ENCODE measurements around the gene TLN1. TPM values are rescaled to one million over a fixed set of nuclear protein-coding genes. Genes with fewer than 3 reads are reported as not detected.
A peak's percentile ranks its signal among the peaks of the same experiment; 100 is the strongest.

Gene TLN1
- total RNA-seq, 4 donors from 2014 or later, result 142 to 245 (median 184) TPM

- H3K27ac ChIP-seq, result no peak overlapping the region
- H3K4me3 ChIP-seq (replicated peaks in 1 of 3), result no peak overlapping the region
- no peak for TF ChIP-seq POLR2A (IDR thresholded peaks at IDR 0.05)
- no peaks in the 10 kb centered on the region for H3K9me3 ChIP-seq
- no peak for DNase-seq
- intact Hi-C loops (cut with DNase I), result no loop called here
- no peaks in the 10 kb centered on the region for H3K36me3 ChIP-seq
- peaks cover 29% of the 10 kb centered on the region in 2 donors for H3K4me1 ChIP-seq
- H3K27me3 ChIP-seq, result no peaks in the 10 kb centered on the region
- 92 to 95% methylated on average over 2 of the region's 2 CpGs for WGBS, 2 donors
Observed at GRCh38 chr9:35766997-35767396, 35.0 kb upstream of the TLN1 start.

GRCh38 chr9:35763803-35764202 is 31.8 kb upstream of the TLN1 start:
- 95% methylated on average over 1 of the region's 1 CpG for WGBS, 2 donors
- no peak overlapping the region for H3K27ac ChIP-seq
- H3K9me3 ChIP-seq, result no peaks in the 10 kb centered on the region
- TF ChIP-seq POLR2A (IDR thresholded peaks at IDR 0.05), result no peak
- TF ChIP-seq, protein P1, sequence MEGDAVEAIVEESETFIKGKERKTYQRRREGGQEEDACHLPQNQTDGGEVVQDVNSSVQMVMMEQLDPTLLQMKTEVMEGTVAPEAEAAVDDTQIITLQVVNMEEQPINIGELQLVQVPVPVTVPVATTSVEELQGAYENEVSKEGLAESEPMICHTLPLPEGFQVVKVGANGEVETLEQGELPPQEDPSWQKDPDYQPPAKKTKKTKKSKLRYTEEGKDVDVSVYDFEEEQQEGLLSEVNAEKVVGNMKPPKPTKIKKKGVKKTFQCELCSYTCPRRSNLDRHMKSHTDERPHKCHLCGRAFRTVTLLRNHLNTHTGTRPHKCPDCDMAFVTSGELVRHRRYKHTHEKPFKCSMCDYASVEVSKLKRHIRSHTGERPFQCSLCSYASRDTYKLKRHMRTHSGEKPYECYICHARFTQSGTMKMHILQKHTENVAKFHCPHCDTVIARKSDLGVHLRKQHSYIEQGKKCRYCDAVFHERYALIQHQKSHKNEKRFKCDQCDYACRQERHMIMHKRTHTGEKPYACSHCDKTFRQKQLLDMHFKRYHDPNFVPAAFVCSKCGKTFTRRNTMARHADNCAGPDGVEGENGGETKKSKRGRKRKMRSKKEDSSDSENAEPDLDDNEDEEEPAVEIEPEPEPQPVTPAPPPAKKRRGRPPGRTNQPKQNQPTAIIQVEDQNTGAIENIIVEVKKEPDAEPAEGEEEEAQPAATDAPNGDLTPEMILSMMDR (IDR thresholded peaks at IDR 0.05), result no peak
- no peak for DNase-seq
- intact Hi-C loops (cut with DNase I), result no loop called here
- H3K4me3 ChIP-seq (replicated peaks in 1 of 3), result no peak overlapping the region
- H3K36me3 ChIP-seq, result no peaks in the 10 kb centered on the region
- H3K27me3 ChIP-seq, result no peaks in the 10 kb centered on the region
- H3K4me1 ChIP-seq, result peaks cover 23 to 27% of the 10 kb centered on the region in 2 donors

- TF ChIP-seq POLR2A (IDR thresholded peaks at IDR 0.05), result no peak
- TF ChIP-seq, protein P1 (IDR thresholded peaks at IDR 0.05), result no peak
- H3K9me3 ChIP-seq, result no peaks in the 10 kb centered on the region
- no peak for DNase-seq
- 78 to 88% methylated on average over 2 of the region's 2 CpGs for WGBS, 2 donors
- H3K4me3 ChIP-seq (replicated peaks in 1 of 3), result no peak overlapping the region
- H3K36me3 ChIP-seq, result no peaks in the 10 kb centered on the region
- intact Hi-C loops (cut with DNase I), result no loop called here
- no peak overlapping the region for H3K27ac ChIP-seq
- no peaks in the 10 kb centered on the region for H3K27me3 ChIP-seq
- peaks cover 26 to 34% of the 10 kb centered on the region in 2 donors for H3K4me1 ChIP-seq
Observed at GRCh38 chr9:35763181-35763580, 31.2 kb upstream of the TLN1 start.

- peaks cover 42 to 54% of the 10 kb centered on the region in 2 donors for H3K4me1 ChIP-seq
- H3K27ac ChIP-seq, result no peak overlapping the region
- H3K9me3 ChIP-seq, result no peaks in the 10 kb centered on the region
- DNase-seq, result peak; percentile 16 to 25
- no peaks in the 10 kb centered on the region for H3K27me3 ChIP-seq
- H3K36me3 ChIP-seq, result no peaks in the 10 kb centered on the region
- no peak overlapping the region for H3K4me3 ChIP-seq (replicated peaks in 1 of 3)
- TF ChIP-seq, protein P1 (IDR thresholded peaks at IDR 0.05), result no peak
- TF ChIP-seq POLR2A (IDR thresholded peaks at IDR 0.05), result no peak
- 70 to 80% methylated on average over 2 of the region's 2 CpGs for WGBS, 2 donors
- intact Hi-C loops (cut with DNase I), result no loop called here
Observed at GRCh38 chr9:35760651-35761050, 28.7 kb upstream of the TLN1 start.

GRCh38 chr9:35759795-35760194 is 27.8 kb upstream of the TLN1 start:
- Histone ChIP-seq H3K36me3 (no peaks in the 10 kb centered on the region), H3K4me3 (replicated peaks in 1 of 3) (no peak overlapping the region), H3K27me3 (no peaks in the 10 kb centered on the region), H3K27ac (no peak overlapping the region), H3K9me3 (no peaks in the 10 kb centered on the region), H3K4me1 (peaks cover 42 to 54% of the 10 kb centered on the region in 2 donors)
- WGBS, 2 donors, result 97 to 98% methylated on average over 4 of the region's 4 CpGs
- intact Hi-C loops (cut with DNase I), result no loop called here
- TF ChIP-seq, protein P1 (IDR thresholded peaks at IDR 0.05), result no peak
- TF ChIP-seq POLR2A (IDR thresholded peaks at IDR 0.05), result no peak
- DNase-seq, result no peak

Measured in thyroid gland (tissue), 4 donors.